ENCODE measurements around the gene ABCC1. TPM values are rescaled to one million over a fixed set of nuclear protein-coding genes. Genes with fewer than 3 reads are reported as not detected.

Gene ABCC1
- total RNA-seq, 6 donors from 2014 or later, result 35.4 to 106 (median 44.8) TPM

- peaks cover 0 to 12% (median 6%) of the 10 kb centered on the region in 4 donors for H3K9me3 ChIP-seq
- WGBS, 2 donors, result 96 to 98% methylated on average over 7 to 8 of the region's 10 CpGs
- ATAC-seq (ENCODE audit: low FRiP score in 2 of 2) (no peak), DNase-seq (no peak)
- peaks cover 13 to 95% (median 47%) of the 10 kb centered on the region in 4 donors for H3K36me3 ChIP-seq
- TF ChIP-seq EP300 (IDR thresholded peaks at IDR 0.05) (no peak), POLR2A (IDR thresholded peaks at IDR 0.05) (no peak), CTCF (IDR thresholded peaks at IDR 0.05) (no peak), POLR2AphosphoS5 (IDR thresholded peaks at IDR 0.05) (no peak)
- no peak overlapping the region for H3K27ac ChIP-seq
- no peak overlapping the region for H3K4me3 ChIP-seq
- peaks cover 0 to 4% (median 0%) of the 10 kb centered on the region in 4 donors for H3K4me1 ChIP-seq
- no peaks in the 10 kb centered on the region for H3K27me3 ChIP-seq
Measured at GRCh38 chr16:16083421-16084156, 134.2 kb downstream of the ABCC1 start.

GRCh38 chr16:16084874-16085273 is 135.5 kb downstream of the ABCC1 start:
- H3K4me3 ChIP-seq, result no peak overlapping the region
- no peak overlapping the region for H3K27ac ChIP-seq
- WGBS, 2 donors, result 97 to 98% methylated on average over 3 of the region's 3 CpGs
- no peak for DNase-seq
- peaks cover 0 to 3% (median 0%) of the 10 kb centered on the region in 4 donors for H3K4me1 ChIP-seq
- H3K36me3 ChIP-seq, result peaks cover 13 to 96% (median 45%) of the 10 kb centered on the region in 4 donors
- no peaks in the 10 kb centered on the region for H3K27me3 ChIP-seq
- H3K9me3 ChIP-seq, result peaks cover 0 to 12% (median 6%) of the 10 kb centered on the region in 4 donors
- TF ChIP-seq POLR2A (IDR thresholded peaks at IDR 0.05) (no peak), EP300 (IDR thresholded peaks at IDR 0.05) (no peak)
- no peak for ATAC-seq (ENCODE audit: low FRiP score in 2 of 2)

DNA sequence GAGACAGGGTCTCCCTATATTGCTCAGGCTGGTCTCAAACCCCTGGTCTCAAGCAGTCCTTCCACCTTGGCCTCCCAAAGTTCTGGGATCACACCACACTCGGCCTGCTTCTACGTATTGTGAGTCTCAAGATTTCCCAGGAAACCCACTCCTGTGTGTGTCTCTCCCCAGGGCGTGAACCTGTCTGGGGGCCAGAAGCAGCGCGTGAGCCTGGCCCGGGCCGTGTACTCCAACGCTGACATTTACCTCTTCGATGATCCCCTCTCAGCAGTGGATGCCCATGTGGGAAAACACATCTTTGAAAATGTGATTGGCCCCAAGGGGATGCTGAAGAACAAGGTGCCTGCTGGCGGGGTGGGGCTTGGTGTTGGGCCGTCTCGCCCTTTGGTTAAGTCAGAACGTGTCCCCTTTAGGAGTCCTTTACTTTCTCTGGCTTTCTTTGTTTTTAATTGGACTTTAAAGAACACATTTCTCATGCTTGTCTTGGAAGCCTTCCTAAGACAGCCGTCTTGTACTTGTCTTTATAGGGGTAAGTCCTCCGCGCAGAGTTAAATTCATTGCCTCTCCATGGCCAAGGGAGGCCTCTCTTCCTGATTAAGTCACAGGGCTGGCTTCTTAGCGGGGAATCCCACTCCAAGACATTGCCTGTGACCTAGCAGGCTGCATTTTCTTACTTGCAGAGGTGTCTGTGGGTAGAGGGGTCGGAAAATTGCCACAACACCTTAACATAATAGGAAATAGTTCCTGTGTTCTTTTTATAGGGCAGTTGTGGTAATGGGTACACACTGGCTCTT is 137.4 kb downstream of the ABCC1 start:
- H3K4me3 ChIP-seq, result no peak overlapping the region
- H3K27ac ChIP-seq, result no peak overlapping the region
- WGBS, 2 donors, result 88 to 94% methylated on average over 18 of the region's 18 CpGs
- peaks cover 20 to 99% (median 56%) of the 10 kb centered on the region in 4 donors for H3K36me3 ChIP-seq
- ATAC-seq (ENCODE audit: low FRiP score in 2 of 2) (no peak), DNase-seq (no peak)
- TF ChIP-seq CTCF (IDR thresholded peaks at IDR 0.05) (no peak), POLR2A (IDR thresholded peaks at IDR 0.05) (no peak), POLR2AphosphoS5 (IDR thresholded peaks at IDR 0.05) (no peak), EP300 (IDR thresholded peaks at IDR 0.05) (no peak)
- no peaks in the 10 kb centered on the region for H3K27me3 ChIP-seq
- no peaks in the 10 kb centered on the region for H3K4me1 ChIP-seq
- peaks cover 0 to 12% (median 6%) of the 10 kb centered on the region in 4 donors for H3K9me3 ChIP-seq

DNA sequence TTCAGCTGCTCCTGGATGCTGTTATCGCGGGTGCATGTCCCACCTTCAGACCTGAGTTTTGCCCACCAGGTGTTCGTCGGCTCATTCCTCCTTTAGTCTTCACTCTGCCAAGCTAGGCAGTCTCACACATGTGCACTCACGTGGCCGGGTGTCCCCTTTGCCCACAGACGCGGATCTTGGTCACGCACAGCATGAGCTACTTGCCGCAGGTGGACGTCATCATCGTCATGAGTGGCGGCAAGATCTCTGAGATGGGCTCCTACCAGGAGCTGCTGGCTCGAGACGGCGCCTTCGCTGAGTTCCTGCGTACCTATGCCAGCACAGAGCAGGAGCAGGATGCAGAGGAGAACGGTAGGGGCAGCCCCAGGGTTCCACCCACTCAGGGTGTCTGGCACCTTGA is 140.8 kb downstream of the ABCC1 start:
- H3K27me3 ChIP-seq, result no peaks in the 10 kb centered on the region
- DNase-seq (no peak), ATAC-seq (ENCODE audit: low FRiP score in 2 of 2) (no peak)
- WGBS, 2 donors, result 93 to 99% methylated on average over 13 to 18 of the region's 19 CpGs
- H3K27ac ChIP-seq, result no peak overlapping the region
- TF ChIP-seq POLR2A (IDR thresholded peaks at IDR 0.05) (no peak), POLR2AphosphoS5 (IDR thresholded peaks at IDR 0.05) (no peak), EP300 (IDR thresholded peaks at IDR 0.05) (no peak), CTCF (IDR thresholded peaks at IDR 0.05) (no peak)
- peaks cover 11 to 82% (median 37%) of the 10 kb centered on the region in 4 donors for H3K36me3 ChIP-seq
- peaks cover 4 to 10% (median 7%) of the 10 kb centered on the region in 4 donors for H3K4me1 ChIP-seq
- no peaks in the 10 kb centered on the region for H3K9me3 ChIP-seq
- H3K4me3 ChIP-seq, result no peak overlapping the region

DNA sequence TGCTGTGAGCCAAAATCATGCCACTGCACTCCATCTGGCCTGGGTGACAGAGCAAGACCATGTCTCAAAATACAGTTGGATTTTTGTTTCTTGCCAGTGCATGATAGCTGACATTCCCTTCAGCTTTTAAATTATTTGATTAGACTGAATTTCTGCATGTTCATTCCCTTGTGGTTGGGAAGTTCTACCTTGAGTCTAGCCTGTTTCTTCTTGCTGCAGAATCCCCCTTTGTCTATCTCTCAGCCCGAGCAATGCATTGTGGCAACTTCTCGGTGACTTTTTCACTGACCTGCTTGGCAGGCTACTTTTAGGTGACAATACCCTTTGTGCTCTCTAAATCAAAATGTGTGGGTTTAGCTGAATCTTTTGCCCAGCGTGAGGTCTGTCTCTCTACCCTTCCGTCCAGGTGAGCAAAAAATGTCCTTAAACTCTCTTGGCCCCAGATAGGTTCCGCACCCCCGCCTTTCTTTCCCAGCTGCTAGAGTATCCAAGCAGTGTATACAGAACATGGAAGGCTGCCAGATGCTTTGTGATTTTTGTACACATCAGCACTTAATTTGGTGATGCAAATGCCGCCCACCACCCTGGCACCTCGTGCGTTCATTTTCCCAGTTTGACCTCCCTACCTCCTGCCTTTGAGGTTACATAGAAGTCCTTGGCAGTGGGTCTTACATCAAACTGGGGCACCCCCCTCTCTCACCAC is 143.7 kb downstream of the ABCC1 start:
- no peaks in the 10 kb centered on the region for H3K27me3 ChIP-seq
- H3K27ac ChIP-seq, result peak overlapping the region in 1 of 4 donors; percentile 22
- no peak for ATAC-seq (ENCODE audit: low FRiP score in 2 of 2)
- H3K9me3 ChIP-seq, result no peaks in the 10 kb centered on the region
- H3K4me3 ChIP-seq, result no peak overlapping the region
- peaks cover 13 to 15% (median 14%) of the 10 kb centered on the region in 4 donors for H3K4me1 ChIP-seq
- H3K36me3 ChIP-seq, result peaks cover 7 to 62% (median 20%) of the 10 kb centered on the region in 4 donors
- WGBS, 2 donors, result 62 to 70% methylated on average over 9 of the region's 9 CpGs
- DNase-seq, result no peak
- TF ChIP-seq POLR2A (IDR thresholded peaks at IDR 0.05), result no peak
- no peak for TF ChIP-seq CTCF (IDR thresholded peaks at IDR 0.05)
- TF ChIP-seq EP300 (IDR thresholded peaks at IDR 0.05), result no peak
- no peak for TF ChIP-seq POLR2AphosphoS5 (IDR thresholded peaks at IDR 0.05)
